H1 (cell line): ENCODE results near the gene ART5.

Experiments used
- ATF3 ChIP-seq: IDR thresholded peaks from 2 replicates; pipeline ENCODE4 v1.6.1; 2011; ENCODE audit warnings: low read depth, mild to moderate bottlenecking, low read length; ENCODE audit not compliant: insufficient read depth
- BRCA1 ChIP-seq: IDR thresholded peaks from 2 replicates; pipeline ENCODE4 v1.6.1; 2012; ENCODE audit warnings: low read depth, low read length, improper control_type of control experiment
- CREB1 ChIP-seq: IDR thresholded peaks from 2 replicates; pipeline ENCODE4 v1.6.1; 2012; ENCODE audit warnings: inconsistent platforms
- CTCF ChIP-seq, 3 experiments: IDR thresholded peaks; 1 replicate in 2 of 3; 2 replicates in 1 of 3; pipeline versions ENCODE4 v1.5.1 to v1.6.1; 2011; ENCODE audit warnings: low read length in 3 of 3, mild to moderate bottlenecking in 3 of 3, inconsistent platforms in 2 of 3, low read depth in 1 of 3, moderate library complexity in 1 of 3; ENCODE audit not compliant: insufficient read depth in 1 of 3; ENCODE audit errors: control extremely low read depth in 1 of 3
- EP300 ChIP-seq, 2 experiments: IDR thresholded peaks; 1 replicate in 1 of 2; 2 replicates in 1 of 2; pipeline ENCODE4 v1.6.1; 2011 to 2012; ENCODE audit warnings: low read depth in 2 of 2, low read length in 2 of 2, mild to moderate bottlenecking in 2 of 2, borderline replicate concordance in 1 of 2, inconsistent platforms in 1 of 2, moderate library complexity in 1 of 2
- MAX ChIP-seq: IDR thresholded peaks from 2 replicates; pipeline ENCODE4 v1.6.1; 2012; ENCODE audit warnings: inconsistent platforms
- NRF1 ChIP-seq: IDR thresholded peaks from 2 replicates; pipeline ENCODE4 v1.6.1; 2011; ENCODE audit warnings: mild to moderate bottlenecking, low read depth, low read length, improper control_type of control experiment
- PHF8 ChIP-seq: fragments of 200-600 bp; sonication (generic); conservative IDR thresholded peaks from 2 replicates; pipeline ENCODE4 v1.7.1; 2012; ENCODE audit warnings: low read depth, mild to moderate bottlenecking, inconsistent platforms, low read length, moderate library complexity
- POLR2AphosphoS5 ChIP-seq: IDR thresholded peaks from 2 replicates; pipeline ENCODE4 v1.6.1; 2011; ENCODE audit warnings: low read depth, low read length
- RXRA ChIP-seq: IDR thresholded peaks from 2 replicates; pipeline ENCODE4 v1.6.1; 2011; ENCODE audit warnings: low read depth, mild to moderate bottlenecking, low read length, moderate library complexity; ENCODE audit not compliant: insufficient read depth

- TF ChIP-seq RXRA (no peak), BRCA1 (no peak), ATF3 (no peak), CTCF (IDR thresholded peaks at IDR 0.05; ENCODE audit: control extremely low read depth in 1 of 3, insufficient read depth in 1 of 3, low read depth in 1 of 3, low read length in 3 of 3) (no peak), NRF1 (no peak), PHF8 (no peak), POLR2AphosphoS5 (no peak), CREB1 (no peak), MAX (no peak), EP300 (IDR thresholded peaks at IDR 0.05; ENCODE audit: borderline replicate concordance in 1 of 2, low read depth in 2 of 2, low read length in 2 of 2) (no peak)
Observed at GRCh38 chr11:3674189-3674588, 32.4 kb upstream of the ART5 start.
